ENCODE results near the gene ROBO1.
"Not testable (repeated sequence)": the region's sequence is repeated elsewhere in the genome, so short reads cannot be mapped to it uniquely, and the experiment has no call there.

Gene ROBO1

GRCh38 chr3:79341961-79342360 is 425.8 kb downstream of the ROBO1 start:
- H3K4me3 ChIP-seq (ENCODE audit: low read depth, low read length) = no peak overlapping the region
- in situ Hi-C loops (cut with HindIII; ENCODE audit: low sequenced_read_pairs) = no loop called here
- DNase-seq (ENCODE audit: low read depth) = no peak
- TF ChIP-seq CTCF (IDR thresholded peaks at IDR 0.05; ENCODE audit: low read depth, low read length, missing control alignments) = no peak

GRCh38 chr3:79339846-79340245 is 428.0 kb downstream of the ROBO1 start:
- TF ChIP-seq CTCF (IDR thresholded peaks at IDR 0.05; ENCODE audit: low read depth, low read length, missing control alignments) = no peak

GRCh38 chr3:79337798-79338197 is 430.0 kb downstream of the ROBO1 start:
- DNase-seq (ENCODE audit: low read depth) = no peak
- in situ Hi-C loops (cut with HindIII; ENCODE audit: low sequenced_read_pairs) = no loop called here
- H3K4me3 ChIP-seq (ENCODE audit: low read depth, low read length) = no peak overlapping the region
- no peak for TF ChIP-seq CTCF (IDR thresholded peaks at IDR 0.05; ENCODE audit: low read depth, low read length, missing control alignments)

More at GRCh38 chr3:79339846-79340245, 428.0 kb downstream of the ROBO1 start:
- H3K4me3 ChIP-seq (ENCODE audit: low read depth, low read length) = no peak overlapping the region
- DNase-seq (ENCODE audit: low read depth) = no peak
- in situ Hi-C loops (cut with HindIII; ENCODE audit: low sequenced_read_pairs) = no loop called here

- in situ Hi-C loops (cut with HindIII; ENCODE audit: low sequenced_read_pairs) = no loop called here
- H3K4me3 ChIP-seq (ENCODE audit: low read depth, low read length) = no peak overlapping the region
- DNase-seq (ENCODE audit: low read depth) = no peak
- TF ChIP-seq CTCF (IDR thresholded peaks at IDR 0.05; ENCODE audit: low read depth, low read length, missing control alignments) = no peak
Observed at GRCh38 chr3:79329154-79329553, 438.6 kb downstream of the ROBO1 start.

- DNase-seq (ENCODE audit: low read depth) = no peak
- in situ Hi-C loops (cut with HindIII; ENCODE audit: low sequenced_read_pairs) = no loop called here
- H3K4me3 ChIP-seq (ENCODE audit: low read depth, low read length) = no peak overlapping the region
- no peak for TF ChIP-seq CTCF (IDR thresholded peaks at IDR 0.05; ENCODE audit: low read depth, low read length, missing control alignments)
Observed at GRCh38 chr3:79326642-79327041, 441.2 kb downstream of the ROBO1 start.

GRCh38 chr3:79325833-79326383 is 441.9 kb downstream of the ROBO1 start:
- DNase-seq (ENCODE audit: low read depth); in situ Hi-C loops (cut with HindIII; ENCODE audit: low sequenced_read_pairs); H3K4me3 ChIP-seq (ENCODE audit: low read depth, low read length): not testable (repeated sequence)

GRCh38 chr3:79317551-79318518 is 450.0 kb downstream of the ROBO1 start:
- H3K4me3 ChIP-seq (ENCODE audit: low read depth, low read length) = no peak overlapping the region

More at GRCh38 chr3:79317551-79318518, 450.0 kb downstream of the ROBO1 start:
- DNase-seq (ENCODE audit: low read depth) = no peak
- in situ Hi-C loops (cut with HindIII; ENCODE audit: low sequenced_read_pairs) = no loop called here
- TF ChIP-seq CTCF (IDR thresholded peaks at IDR 0.05; ENCODE audit: low read depth, low read length, missing control alignments) = no peak
